ENCODE data around the gene MPIG6B. TPM values are rescaled to one million over a fixed set of nuclear protein-coding genes. Genes with fewer than 3 reads are reported as not detected.
A peak's percentile ranks its signal among the peaks of the same experiment; 100 is the strongest.

MPIG6B gene
- total RNA-seq, 2 experiments from 2014 or later: not detected

DNA sequence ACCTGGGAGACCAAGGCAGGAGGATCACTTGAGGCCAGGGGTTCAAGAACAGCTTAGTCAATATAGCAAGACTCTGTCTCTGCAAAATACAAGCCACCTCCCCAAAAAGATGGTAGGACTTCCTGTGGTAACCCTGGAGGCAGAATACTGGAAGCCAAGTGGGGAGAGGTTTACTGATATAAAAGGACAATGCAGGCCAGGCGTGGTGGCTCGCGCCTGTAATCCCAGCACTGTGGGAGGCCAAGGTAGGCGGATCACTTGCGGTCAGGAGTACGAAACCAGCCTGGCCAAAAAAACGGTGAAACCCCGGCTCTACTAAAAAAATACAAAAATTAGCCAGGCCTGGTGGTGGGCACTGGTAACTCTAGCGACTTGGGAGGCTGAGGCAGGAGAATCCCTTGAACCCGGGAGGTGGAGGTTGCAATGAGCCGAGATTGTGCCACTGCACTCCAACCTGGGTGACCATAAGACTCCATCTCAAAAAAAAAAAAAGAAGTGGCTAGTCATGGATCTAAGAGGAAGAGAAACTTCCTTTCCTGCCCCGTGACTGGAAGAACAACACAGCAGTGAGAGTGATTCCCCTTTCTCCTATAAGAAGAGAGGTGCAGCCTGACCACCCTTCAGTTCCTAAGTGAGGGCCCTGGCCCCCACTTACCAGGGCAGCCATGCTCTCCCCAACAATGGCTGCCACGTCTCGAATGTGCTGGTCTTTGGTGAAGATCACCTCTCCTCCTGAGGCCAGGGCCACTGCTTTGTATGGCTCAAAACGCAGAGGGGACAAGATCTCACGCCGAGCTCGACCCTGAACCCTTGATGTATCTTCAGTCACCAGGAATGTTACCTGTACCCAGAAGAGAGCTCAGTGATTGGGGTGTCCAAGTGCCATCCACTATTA is 45.4 kb downstream of the MPIG6B start:
- H3K9me2 ChIP-seq (ENCODE audit: insufficient read depth, low read length): no peaks in the 10 kb centered on the region
- H3K9me3 ChIP-seq (ENCODE audit: low read length): no peaks in the 10 kb centered on the region
- ChIA-PET CTCF (ENCODE audit: unreplicated experiment) (no interaction called here), POLR2A (no interaction called here)
- H3K27ac ChIP-seq (ENCODE audit: low read depth, low read length, poor library complexity, severe bottlenecking): no peak overlapping the region
- H3K4me1 ChIP-seq (ENCODE audit: insufficient read depth, low read length, poor library complexity, severe bottlenecking): no peaks in the 10 kb centered on the region
- no peak overlapping the region for H3K4me2 ChIP-seq (ENCODE audit: low read length)
- BruUV-seq (replicated peaks): no TSS peak
- TF ChIP-seq EZH2phosphoT487 (IDR thresholded peaks at IDR 0.05; ENCODE audit: borderline replicate concordance, low read depth, low read length): no peak
- TF ChIP-seq CTCF (conservative IDR thresholded peaks at IDR 0.05; ENCODE audit: low read length): no peak
- H3K79me2 ChIP-seq (ENCODE audit: insufficient read depth, low read depth, low read length): no peaks in the 10 kb centered on the region
- H4K20me1 ChIP-seq (ENCODE audit: insufficient read depth, low read length): no peaks in the 10 kb centered on the region
- intact Hi-C loops (cut with micrococcal nuclease; ENCODE audit: unreplicated experiment): loop anchor here (1.0 kb wide), 2 partner anchors 39 to 88 kb away; partner anchors contain the start of gene DDAH2
- H2AFZ ChIP-seq (ENCODE audit: low read length): no peak overlapping the region
- no peak overlapping the region for H3K4me3 ChIP-seq (ENCODE audit: low read depth, low read length, poor library complexity, severe bottlenecking)
- peaks cover 24% of the 10 kb centered on the region for H3K36me3 ChIP-seq (ENCODE audit: insufficient read depth, low read length)
- DNase-seq (ENCODE audit: low spot score): no peak

- Histone ChIP-seq H2AFZ (ENCODE audit: low read length) (no peak overlapping the region), H3K79me2 (ENCODE audit: insufficient read depth, low read depth, low read length) (no peaks in the 10 kb centered on the region), H3K4me2 (ENCODE audit: low read length) (no peak overlapping the region), H3K4me3 (ENCODE audit: low read depth, low read length, poor library complexity, severe bottlenecking) (no peak overlapping the region), H3K36me3 (ENCODE audit: insufficient read depth, low read length) (peaks cover 12% of the 10 kb centered on the region; the same call in 1 of the 2 replicates), H3K4me1 (ENCODE audit: insufficient read depth, low read length, poor library complexity, severe bottlenecking) (no peaks in the 10 kb centered on the region), H3K9me3 (ENCODE audit: low read length) (no peaks in the 10 kb centered on the region), H4K20me1 (ENCODE audit: insufficient read depth, low read length) (no peaks in the 10 kb centered on the region), H3K27ac (ENCODE audit: low read depth, low read length, poor library complexity, severe bottlenecking) (no peak overlapping the region), H3K9me2 (ENCODE audit: insufficient read depth, low read length) (no peaks in the 10 kb centered on the region)
- no peak for TF ChIP-seq EZH2phosphoT487 (IDR thresholded peaks at IDR 0.05; ENCODE audit: borderline replicate concordance, low read depth, low read length)
- TF ChIP-seq CTCF (conservative IDR thresholded peaks at IDR 0.05; ENCODE audit: low read length): peak; percentile 93
- POLR2A ChIA-PET: interaction anchor here (1.1 kb wide), 1 partner anchor 35 kb away, joined by 5 read pairs; no protein-coding TSS in a partner anchor
- DNase-seq (ENCODE audit: low spot score): peak; percentile 75
- CTCF ChIA-PET (ENCODE audit: unreplicated experiment): interaction anchor here (0.6 to 1.4 kb wide), 4 partner anchors 30 to 117 kb away, joined by 3 to 8 read pairs (median 4); partner anchors contain the start of gene MSH5
- intact Hi-C loops (cut with micrococcal nuclease; ENCODE audit: unreplicated experiment): loop anchor here (1.0 kb wide), 2 partner anchors 41 to 90 kb away; partner anchors contain the start of gene DDAH2
- BruUV-seq (replicated peaks): no TSS peak
These were observed 46.7 kb downstream of the MPIG6B start for GRCh38 chr6:31769684-31770371.
